Measurements from ENCODE around the gene SMARCD3. TPM values are rescaled to one million over a fixed set of nuclear protein-coding genes. Genes with fewer than 3 reads are reported as not detected.

The SMARCD3 gene
- total and polyA plus RNA-seq, 9 of the 15 experiments (the other 6 are each of a cell fraction or from before 2014, with no cell fraction given), result 0.43 to 3.6 (median 2.6) TPM

DNA sequence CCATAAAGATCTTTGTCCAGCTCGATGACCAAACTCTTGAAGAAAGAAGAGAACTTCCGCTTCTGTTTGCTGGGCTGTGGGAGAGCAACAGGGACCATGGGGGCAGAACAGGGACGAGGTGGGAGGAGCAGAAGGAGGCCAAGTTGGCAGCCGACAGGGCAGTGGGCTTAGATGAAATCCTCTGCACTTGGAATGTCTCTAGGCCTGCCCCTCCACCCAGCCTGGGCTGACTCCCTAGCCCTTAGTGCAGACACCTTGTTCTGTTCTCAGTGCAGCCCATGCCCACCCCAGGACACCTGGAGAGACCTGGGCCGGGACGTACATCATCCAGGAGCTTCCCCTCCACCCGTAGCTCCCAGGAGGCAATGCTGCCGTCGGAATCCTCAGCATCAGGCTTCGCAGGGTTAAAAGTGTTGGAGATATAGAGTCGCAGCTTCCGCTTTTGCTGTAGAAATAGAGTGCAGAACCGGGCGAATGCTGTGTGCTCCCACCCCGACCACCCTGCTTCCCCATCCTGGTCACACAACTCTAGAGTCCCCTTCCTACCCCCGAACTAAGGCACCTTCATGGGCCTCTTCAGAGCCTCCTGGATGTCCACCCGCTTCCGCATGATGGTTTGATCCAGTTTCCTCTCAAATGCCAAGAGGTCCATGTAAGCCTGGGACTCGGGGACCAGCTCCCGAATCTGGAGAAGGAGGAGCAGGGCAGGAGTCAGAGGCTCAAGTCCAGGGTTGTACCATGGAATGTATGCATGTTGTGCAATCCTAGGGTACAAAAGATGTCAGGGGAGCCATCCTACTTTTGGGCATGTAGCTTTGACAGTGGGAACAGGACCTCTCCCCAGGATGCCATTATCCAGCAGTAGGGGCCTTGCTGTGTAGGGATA, 6.1 kb downstream of the SMARCD3 start:
- H3K9me3 ChIP-seq (replicated peaks; ENCODE audit: control insufficient read depth, insufficient read depth, low read depth, low read length), result no peaks in the 10 kb centered on the region
- H2AFZ ChIP-seq (ENCODE audit: low read depth, low read length), result no peak overlapping the region
- no peak overlapping the region for H3K4me3 ChIP-seq
- H3K9me1 ChIP-seq (ENCODE audit: control insufficient read depth, insufficient read depth, low read length), result peaks cover 8% of the 10 kb centered on the region
- ChIA-PET POLR2A (interaction anchor here (0.6 to 3.5 kb wide), 9 partner anchors 9 to 489 kb away, joined by 3 to 34 read pairs (median 4); partner anchors contain the start of genes ABCF2 and CHPF2), CTCF (ENCODE audit: low intra/inter-chr PET ratio) (interaction anchor here (0.8 kb wide), 1 partner anchor 75 kb away, joined by 5 read pairs; the partner anchor contains the start of gene GBX1)
- intact Hi-C loops (cut with micrococcal nuclease), result loop anchor here (5.0 kb wide), 1 partner anchor 50 kb away; no protein-coding TSS in a partner anchor
- no peak overlapping the region for H3K27ac ChIP-seq (ENCODE audit: extremely low read depth, low read depth, low read length)
- peaks cover 55% of the 10 kb centered on the region for H4K20me1 ChIP-seq (replicated peaks; ENCODE audit: control insufficient read depth, insufficient read depth, low read length)
- ATAC-seq, result no peak
- no peak overlapping the region for H3K4me2 ChIP-seq (ENCODE audit: insufficient read depth, low read length)
- no peak for DNase-seq (ENCODE audit: extremely low read depth in 1 of 4, low spot score in 3 of 4)
- no TSS peak for BruUV-seq (replicated peaks)
- H3K36me3 ChIP-seq (ENCODE audit: control insufficient read depth, insufficient read depth, low read length), result peaks cover 9% of the 10 kb centered on the region; the same call in 1 of the 3 replicates
- H3K9ac ChIP-seq (ENCODE audit: insufficient read depth in 1 of 2, low read depth in 2 of 2, low read length in 2 of 2), result no peak overlapping the region
- WGBS (ENCODE audit: insufficient coverage, low coverage, missing lambda C conversion rate), result 31% methylated on average over 20 of the region's 20 CpGs
- H3K27me3 ChIP-seq (ENCODE audit: control insufficient read depth in 2 of 2, insufficient read depth in 2 of 2, low read length in 2 of 2), result peaks cover 0 to 20% of the 10 kb centered on the region in 2 experiments; a peak in 1 of 5 replicates
- in situ Hi-C loops (cut with MboI), result no loop called here
- H3K79me2 ChIP-seq (ENCODE audit: control insufficient read depth, insufficient read depth, low read length), result no peaks in the 10 kb centered on the region
- FAIRE-seq, result no peak
- peaks cover 16 to 53% of the 10 kb centered on the region in 2 experiments; a peak in 4 of 5 replicates for H3K4me1 ChIP-seq (replicated peaks in 1 of 2; ENCODE audit: control insufficient read depth in 2 of 2, insufficient read depth in 2 of 2, low read length in 2 of 2)
- TF ChIP-seq TAF15 (IDR thresholded peaks at IDR 0.05; ENCODE audit: low read depth, low read length) (no peak), TRIM28 (IDR thresholded peaks at IDR 0.05) (no peak), SP1 (CRISPR knock-in tag; IDR thresholded peaks at IDR 0.05) (0 out of 2 replicates have a peak, but pooled peaks have one; percentile 21), HMG20B (CRISPR knock-in tag; IDR thresholded peaks at IDR 0.05) (no peak), ZNF57 (CRISPR knock-in tag; IDR thresholded peaks at IDR 0.05) (no peak), CREB3L1 (IDR thresholded peaks at IDR 0.05; ENCODE audit: borderline replicate concordance, low read depth) (no peak), ZBTB17 (CRISPR knock-in tag; IDR thresholded peaks at IDR 0.05) (no peak), ILK (tag; IDR thresholded peaks at IDR 0.05; ENCODE audit: borderline replicate concordance, low read depth) (no peak), CEBPG (CRISPR knock-in tag; IDR thresholded peaks at IDR 0.05) (peak; percentile 75), CEBPG (tag; conservative IDR thresholded peaks at IDR 0.05 in 1 of 2, IDR thresholded peaks at IDR 0.05 in 1 of 2) (peak in 1 of 2 experiments; percentile 70; a peak in 3 of 4 replicates), CEBPB (tag; IDR thresholded peaks at IDR 0.05) (peak; percentile 91), BCOR (IDR thresholded peaks at IDR 0.05) (no peak), CREM (IDR thresholded peaks at IDR 0.05; ENCODE audit: low read depth) (no peak), SMAD3 (CRISPR knock-in tag; conservative IDR thresholded peaks at IDR 0.05) (no peak), RFX5 (IDR thresholded peaks at IDR 0.05; ENCODE audit: low read depth, low read length) (no peak), ZNF24 (IDR thresholded peaks at IDR 0.05) (no peak), TCF7L2 (IDR thresholded peaks at IDR 0.05; ENCODE audit: low read depth, low read length) (no peak), FUS (optimal IDR thresholded peaks at IDR 0.05; ENCODE audit: low read depth, low read length) (no peak), ZBTB7A (IDR thresholded peaks at IDR 0.05; ENCODE audit: borderline replicate concordance, control insufficient read depth, low read depth, low read length) (peak; percentile 9; the same call in 1 of the 2 replicates), KDM4B (IDR thresholded peaks at IDR 0.05; ENCODE audit: borderline replicate concordance in 2 of 2, low read depth in 1 of 2) (no peak)
- TF ChIP-seq, protein P1, sequence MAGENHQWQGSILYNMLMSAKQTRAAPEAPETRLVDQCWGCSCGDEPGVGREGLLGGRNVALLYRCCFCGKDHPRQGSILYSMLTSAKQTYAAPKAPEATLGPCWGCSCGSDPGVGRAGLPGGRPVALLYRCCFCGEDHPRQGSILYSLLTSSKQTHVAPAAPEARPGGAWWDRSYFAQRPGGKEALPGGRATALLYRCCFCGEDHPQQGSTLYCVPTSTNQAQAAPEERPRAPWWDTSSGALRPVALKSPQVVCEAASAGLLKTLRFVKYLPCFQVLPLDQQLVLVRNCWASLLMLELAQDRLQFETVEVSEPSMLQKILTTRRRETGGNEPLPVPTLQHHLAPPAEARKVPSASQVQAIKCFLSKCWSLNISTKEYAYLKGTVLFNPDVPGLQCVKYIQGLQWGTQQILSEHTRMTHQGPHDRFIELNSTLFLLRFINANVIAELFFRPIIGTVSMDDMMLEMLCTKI (IDR thresholded peaks at IDR 0.05; ENCODE audit: partially characterized antibody), result no peak

Measured in K562 (cell line).